K562 (cell line): ENCODE measurements around the gene EPHA10. TPM values are rescaled to one million over a fixed set of nuclear protein-coding genes. Genes with fewer than 3 reads are reported as not detected.

Experiments used
- MCM2 ChIP-seq: fragments of 450-650 bp; IDR thresholded peaks from 2 replicates; pipeline ENCODE4 v1.6.1; 2017; ENCODE audit warnings: low read depth, mild to moderate bottlenecking
- STAT5A ChIP-seq: IDR thresholded peaks from 2 replicates; pipeline ENCODE4 v1.6.1; 2012; ENCODE audit warnings: low read length, inconsistent platforms, borderline replicate concordance
- ZNF609 ChIP-seq: sonication (generic); formaldehyde crosslinking; IDR thresholded peaks from 2 replicates; pipeline ENCODE4 v1.8.1; 2023; ENCODE audit warnings: missing genetic modification reagents, mild to moderate bottlenecking, borderline replicate concordance
- polyA plus RNA-seq, 8 experiments: library from polyadenylated mRNA; depleted of rRNA in 4 of 8; stranded (reverse) in 5 of 8; unstranded in 3 of 8; fragments of >200 nt; fragmentation: Nextera tagmentation in 2 of 8; fragmentation: Illumina TruSeq in 1 of 8; extraction: Ambion mirVana in 2 of 8; extraction: Trizol in 1 of 8; gene quantifications; 2 replicates each; pipeline versions ENCODE4 v1.2.1 to v1.2.3, GENCODE V29; 2011 to 2014; ENCODE audit warnings: inconsistent platforms in 1 of 8, missing spikeins in 1 of 8
- total RNA-seq, 7 experiments: library from RNA; depleted of rRNA in 6 of 7; stranded (reverse); fragments of >200 nt in 6 of 7; fragmentation: Illumina TruSeq in 2 of 7; extraction: Trizol in 2 of 7; gene quantifications; 2 replicates each; pipeline versions ENCODE4 v1.2.1 to v1.2.3, GENCODE V29; 2011 to 2021; ENCODE audit warnings: low replicate concordance in 1 of 7
- TF ChIP-seq, protein P1 (sequence below), 2 experiments: fragments of 450-650 bp; IDR thresholded peaks; 2 replicates each; pipeline ENCODE4 v1.6.1; 2016; ENCODE audit warnings: mild to moderate bottlenecking in 2 of 2, borderline replicate concordance in 1 of 2, low read depth in 1 of 2, moderate library complexity in 1 of 2
- TF ChIP-seq, protein P2 (sequence below): sonication (generic); formaldehyde crosslinking; IDR thresholded peaks from 2 replicates; pipeline ENCODE4 v1.4.0; 2020; ENCODE audit warnings: mild to moderate bottlenecking, missing genetic modification reagents

Gene EPHA10
- total and polyA plus RNA-seq, 9 of the 15 experiments (the other 6 are each of a cell fraction or from before 2014, with no cell fraction given) = 0.03 TPM; not detected in 8

DNA sequence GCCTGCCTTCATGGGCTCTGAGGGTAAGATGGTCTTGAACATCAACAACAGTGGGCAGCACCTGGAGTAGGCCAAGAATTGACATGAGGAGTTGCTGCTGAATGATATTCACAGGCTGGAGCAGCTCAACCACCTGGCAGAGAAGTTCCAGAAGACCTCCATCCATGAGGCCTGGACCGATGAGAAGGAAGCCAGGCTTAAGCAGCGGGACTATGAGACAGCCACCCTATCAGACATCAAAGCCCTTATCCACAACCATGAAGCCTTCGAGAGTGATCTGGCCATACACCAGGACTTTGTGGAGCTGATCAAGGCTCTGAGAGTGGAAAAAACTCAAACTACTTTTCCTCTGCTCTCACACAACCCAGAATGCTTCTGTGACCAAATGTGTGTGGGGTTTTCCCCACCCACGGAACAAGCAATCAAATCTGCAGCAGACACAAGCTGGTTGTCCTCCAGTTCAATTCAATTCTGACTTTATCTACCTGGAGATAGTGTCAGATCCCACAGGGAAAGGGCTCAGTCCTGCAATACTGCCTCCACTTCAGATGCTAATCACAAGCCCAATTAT is 12.1 kb upstream of the EPHA10 start (continued):
- TF ChIP-seq, protein P1, sequence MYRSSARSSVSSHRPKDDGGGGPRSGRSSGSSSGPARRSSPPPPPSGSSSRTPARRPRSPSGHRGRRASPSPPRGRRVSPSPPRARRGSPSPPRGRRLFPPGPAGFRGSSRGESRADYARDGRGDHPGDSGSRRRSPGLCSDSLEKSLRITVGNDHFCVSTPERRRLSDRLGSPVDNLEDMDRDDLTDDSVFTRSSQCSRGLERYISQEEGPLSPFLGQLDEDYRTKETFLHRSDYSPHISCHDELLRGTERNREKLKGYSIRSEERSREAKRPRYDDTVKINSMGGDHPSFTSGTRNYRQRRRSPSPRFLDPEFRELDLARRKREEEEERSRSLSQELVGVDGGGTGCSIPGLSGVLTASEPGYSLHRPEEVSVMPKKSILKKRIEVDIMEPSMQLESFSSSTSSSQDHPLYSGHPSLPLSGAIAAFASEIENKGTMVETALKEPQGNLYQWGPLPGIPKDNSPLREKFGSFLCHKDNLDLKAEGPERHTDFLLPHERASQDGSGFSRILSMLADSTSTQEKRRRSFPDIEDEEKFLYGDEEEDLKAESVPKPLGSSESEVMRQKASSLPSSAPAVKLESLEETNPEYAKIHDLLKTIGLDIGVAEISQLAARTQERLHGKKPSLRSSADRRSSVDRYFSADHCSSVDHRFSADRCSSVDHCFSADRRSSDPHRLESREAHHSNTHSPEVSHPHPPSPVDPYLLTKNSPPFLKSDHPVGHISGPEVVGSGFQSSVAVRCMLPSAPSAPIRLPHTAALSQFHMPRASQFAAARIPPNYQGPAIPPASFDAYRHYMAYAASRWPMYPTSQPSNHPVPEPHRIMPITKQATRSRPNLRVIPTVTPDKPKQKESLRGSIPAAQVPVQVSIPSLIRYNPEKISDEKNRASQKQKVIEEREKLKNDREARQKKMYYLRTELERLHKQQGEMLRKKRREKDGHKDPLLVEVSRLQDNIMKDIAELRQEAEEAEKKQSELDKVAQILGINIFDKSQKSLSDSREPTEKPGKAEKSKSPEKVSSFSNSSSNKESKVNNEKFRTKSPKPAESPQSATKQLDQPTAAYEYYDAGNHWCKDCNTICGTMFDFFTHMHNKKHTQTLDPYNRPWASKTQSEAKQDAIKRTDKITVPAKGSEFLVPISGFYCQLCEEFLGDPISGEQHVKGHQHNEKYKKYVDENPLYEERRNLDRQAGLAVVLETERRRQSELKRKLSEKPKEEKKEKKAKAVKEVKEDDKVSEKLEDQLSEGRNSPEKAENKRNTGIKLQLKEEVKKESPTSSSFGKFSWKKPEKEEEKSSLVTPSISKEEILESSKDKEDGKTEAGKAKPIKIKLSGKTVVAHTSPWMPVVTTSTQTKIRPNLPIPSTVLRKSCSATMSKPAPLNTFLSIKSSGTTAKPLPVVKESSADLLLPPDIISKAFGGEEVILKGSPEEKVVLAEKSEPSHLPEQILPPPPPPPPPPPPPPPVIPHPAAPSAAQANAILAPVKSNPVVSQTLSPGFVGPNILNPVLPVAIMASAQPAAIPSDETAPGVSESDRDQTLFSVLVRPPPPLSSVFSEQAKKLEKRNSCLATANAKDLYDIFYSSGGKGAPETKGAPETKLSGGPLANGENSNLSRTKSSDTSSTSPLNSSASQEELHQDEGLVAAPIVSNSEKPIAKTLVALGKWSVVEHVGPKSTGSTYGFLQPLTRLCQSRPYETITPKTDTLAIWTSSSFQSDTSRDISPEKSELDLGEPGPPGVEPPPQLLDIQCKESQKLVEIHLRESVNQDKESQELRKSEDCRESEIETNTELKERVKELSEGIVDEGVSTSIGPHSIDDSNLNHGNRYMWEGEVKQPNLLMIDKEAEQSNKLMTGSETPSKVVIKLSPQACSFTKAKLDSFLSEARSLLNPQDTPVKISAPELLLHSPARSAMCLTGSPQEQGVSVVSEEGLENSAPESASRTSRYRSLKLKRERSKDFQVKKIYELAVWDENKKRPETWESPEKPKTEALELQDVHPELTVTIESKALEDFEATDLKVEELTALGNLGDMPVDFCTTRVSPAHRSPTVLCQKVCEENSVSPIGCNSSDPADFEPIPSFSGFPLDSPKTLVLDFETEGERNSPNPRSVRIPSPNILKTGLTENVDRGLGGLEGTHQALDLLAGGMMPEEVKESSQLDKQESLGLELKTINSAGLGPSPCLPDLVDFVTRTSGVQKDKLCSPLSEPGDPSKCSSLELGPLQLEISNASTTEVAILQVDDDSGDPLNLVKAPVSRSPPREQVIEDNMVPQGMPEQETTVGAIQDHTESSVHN (IDR thresholded peaks at IDR 0.05; ENCODE audit: borderline replicate concordance in 1 of 2, low read depth in 1 of 2) = no peak
- TF ChIP-seq STAT5A (no peak), MCM2 (no peak), ZNF609 (CRISPR knock-in tag) (no peak)
- TF ChIP-seq, protein P2, sequence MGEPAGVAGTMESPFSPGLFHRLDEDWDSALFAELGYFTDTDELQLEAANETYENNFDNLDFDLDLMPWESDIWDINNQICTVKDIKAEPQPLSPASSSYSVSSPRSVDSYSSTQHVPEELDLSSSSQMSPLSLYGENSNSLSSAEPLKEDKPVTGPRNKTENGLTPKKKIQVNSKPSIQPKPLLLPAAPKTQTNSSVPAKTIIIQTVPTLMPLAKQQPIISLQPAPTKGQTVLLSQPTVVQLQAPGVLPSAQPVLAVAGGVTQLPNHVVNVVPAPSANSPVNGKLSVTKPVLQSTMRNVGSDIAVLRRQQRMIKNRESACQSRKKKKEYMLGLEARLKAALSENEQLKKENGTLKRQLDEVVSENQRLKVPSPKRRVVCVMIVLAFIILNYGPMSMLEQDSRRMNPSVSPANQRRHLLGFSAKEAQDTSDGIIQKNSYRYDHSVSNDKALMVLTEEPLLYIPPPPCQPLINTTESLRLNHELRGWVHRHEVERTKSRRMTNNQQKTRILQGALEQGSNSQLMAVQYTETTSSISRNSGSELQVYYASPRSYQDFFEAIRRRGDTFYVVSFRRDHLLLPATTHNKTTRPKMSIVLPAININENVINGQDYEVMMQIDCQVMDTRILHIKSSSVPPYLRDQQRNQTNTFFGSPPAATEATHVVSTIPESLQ (CRISPR knock-in tag) = no peak
